HG03460 (cell line): ENCODE data around the gene ACOXL.

Experiments
- ATAC-seq: cut with Tn5 transposase; IDR thresholded peaks from one replicate; pipeline ENCODE4 v1.9.1; 2021; ENCODE audit not compliant: unreplicated experiment

Gene ACOXL

DNA sequence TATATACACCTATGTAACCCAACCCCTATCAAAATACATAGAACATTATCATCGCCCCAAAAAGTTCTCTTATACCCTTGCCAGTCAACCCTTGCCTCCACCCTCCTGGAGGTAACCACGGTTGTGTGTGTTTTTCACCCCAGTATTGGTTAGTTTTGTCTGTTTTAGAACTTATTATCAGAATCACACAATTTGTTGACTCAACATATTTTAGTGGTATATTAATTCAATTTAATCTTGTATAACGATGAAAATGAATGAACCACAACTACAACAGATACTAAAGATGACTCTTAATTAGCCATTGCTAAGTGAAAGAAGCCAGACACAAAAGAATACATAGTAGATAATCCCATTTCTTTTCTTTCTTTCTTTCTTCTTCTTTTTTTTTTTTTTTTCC, 19.3 kb downstream of the ACOXL start:
- no peak for ATAC-seq

DNA sequence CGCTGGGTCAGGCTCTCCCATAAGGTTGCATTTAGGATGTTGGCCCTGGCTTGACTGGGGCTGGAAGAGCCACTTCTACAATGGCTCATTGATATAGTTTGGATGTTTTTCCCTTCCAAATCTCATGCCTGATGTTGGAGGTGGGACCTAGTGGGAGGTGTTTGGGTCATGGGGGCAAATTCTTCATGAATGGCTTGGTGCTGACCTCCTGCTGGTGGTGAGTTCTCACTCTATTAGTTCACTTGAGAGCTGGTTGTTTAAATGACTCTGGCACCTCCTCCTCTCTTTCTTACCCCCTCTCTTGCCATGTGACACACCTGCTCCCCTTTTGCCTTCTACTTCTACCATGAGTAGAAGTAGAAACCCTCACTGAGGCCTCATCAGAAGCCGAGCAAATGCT, 20.5 kb downstream of the ACOXL start:
- ATAC-seq: no peak

DNA sequence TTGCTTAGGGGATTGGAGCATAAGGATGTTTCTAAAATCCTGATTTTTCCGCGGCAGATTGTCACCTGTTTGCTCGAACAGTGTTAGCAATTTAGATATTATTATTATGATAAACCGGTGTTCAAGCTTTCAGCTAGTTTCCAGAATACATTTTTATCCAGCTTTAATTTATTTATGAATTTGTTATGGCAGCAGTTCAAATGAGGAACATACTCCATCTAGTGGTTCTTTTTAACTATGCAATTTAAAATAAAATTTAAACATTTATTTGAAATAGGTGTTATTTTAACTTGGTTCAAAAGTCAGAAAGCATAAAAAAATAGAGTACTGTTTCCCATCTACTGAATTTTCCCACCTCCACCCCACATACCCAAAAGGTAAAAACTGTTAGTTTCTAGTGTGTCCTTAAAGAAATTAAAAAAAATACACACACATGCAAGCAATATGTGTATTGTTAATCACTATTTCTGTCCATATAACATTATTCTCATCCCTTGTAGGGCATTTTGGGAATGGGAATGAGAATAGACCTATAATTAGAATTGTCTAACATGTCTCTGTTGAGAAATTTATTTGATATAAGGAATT, 23.2 kb downstream of the ACOXL start:
- no peak for ATAC-seq

DNA sequence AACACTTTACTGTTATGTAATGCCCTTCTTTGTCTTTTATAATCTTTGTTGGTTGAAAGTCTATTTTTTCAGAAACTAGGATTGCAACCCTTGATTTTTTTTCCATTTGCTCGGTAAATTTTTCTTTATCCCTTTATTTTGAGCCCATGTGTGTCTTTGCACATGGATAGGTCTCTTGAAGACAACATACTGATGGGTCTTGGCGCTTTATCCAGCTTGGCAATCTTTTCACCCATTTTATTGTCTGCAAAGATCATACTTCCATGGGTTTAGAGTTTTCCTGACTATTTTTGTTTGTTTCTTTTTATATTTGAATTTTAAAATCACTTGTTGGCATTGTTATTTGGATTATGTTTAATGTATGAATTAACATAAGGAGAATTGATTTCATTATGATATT, 27.0 kb downstream of the ACOXL start:
- no peak for ATAC-seq

DNA sequence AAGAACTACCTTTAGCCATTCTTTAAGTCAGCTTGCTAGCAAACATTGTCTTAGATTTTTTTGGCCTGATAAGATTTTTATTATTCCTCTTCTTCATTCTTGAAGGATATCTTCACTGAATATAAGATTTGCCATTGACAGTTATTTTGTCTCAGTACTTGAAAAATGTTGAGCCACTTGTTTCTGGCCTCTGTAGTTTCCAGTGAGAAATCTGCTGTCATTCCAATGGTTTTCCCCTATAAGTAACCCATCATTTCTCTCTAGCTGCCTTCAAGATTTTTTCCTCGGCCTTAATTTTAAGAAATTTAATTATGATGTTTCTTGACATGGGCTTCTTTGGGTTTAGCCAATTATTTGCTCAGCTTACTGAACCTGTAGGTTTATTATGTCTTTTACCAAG, 32.6 kb downstream of the ACOXL start:
- ATAC-seq: no peak

DNA sequence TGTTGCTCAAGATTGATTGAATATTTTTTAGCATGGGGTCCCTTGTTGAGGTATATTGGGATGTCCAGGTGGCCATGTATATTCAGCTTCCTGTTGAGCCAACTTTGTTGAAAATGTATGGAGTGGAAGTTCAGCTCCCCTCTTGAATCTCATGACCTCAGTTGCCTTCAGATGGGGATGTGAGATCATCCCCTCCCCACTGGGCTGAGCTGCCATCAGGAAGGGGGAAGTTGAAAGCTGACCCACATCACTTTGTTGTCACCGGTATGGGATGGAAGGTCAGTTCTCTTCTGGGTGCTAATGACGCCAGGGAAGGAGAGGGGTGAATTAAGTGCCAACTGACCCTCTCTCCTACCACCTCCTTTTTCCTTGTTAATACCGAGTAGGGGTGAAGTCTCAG, 33.9 kb downstream of the ACOXL start:
- no peak for ATAC-seq

DNA sequence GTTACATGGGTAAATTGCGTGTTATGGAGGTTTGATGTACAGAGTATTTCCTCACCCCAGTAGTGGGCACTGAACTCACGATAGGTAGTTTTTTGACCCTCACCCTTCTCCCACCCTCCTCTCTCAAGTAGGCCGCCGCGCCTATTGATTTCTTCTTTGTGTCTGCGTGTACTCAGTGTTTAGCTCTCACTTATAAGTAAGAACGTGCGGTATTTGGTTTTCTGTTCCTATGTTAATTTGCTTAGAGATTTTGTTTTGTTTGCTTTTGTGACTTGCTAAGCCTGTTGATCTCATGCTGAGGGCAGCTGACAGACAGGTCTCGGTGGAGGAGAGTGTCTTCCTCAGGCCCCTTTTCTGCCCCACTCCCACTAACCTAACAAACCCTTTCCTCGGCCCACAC, 36.2 kb downstream of the ACOXL start:
- no peak for ATAC-seq

DNA sequence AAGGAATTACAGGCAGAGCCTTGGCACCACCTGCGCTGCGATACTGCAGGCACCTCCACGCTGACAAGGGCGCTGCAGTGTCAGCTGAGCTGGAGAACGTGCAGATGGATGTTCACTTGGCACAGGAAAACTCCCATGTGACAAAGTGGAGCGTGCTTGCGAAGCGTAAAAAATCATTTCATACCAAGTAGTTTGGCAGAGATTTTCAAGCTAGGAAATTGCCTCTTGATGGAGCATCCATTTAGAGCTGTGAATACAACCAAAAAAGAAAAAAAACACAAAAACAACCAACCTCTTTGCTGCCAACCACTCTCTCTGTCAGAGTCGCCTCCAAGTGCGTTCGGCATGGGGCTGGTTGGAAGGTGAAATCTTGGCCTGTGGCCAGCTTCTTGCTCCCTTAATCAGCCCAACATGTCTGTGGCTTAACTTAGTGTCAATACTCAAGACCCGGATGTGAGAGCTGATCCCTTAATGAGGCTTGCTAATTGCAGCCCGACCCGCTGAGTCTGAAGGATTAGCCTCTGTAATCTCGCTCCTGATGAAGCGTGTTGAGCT, 38.1 kb downstream of the ACOXL start:
- no peak for ATAC-seq

DNA sequence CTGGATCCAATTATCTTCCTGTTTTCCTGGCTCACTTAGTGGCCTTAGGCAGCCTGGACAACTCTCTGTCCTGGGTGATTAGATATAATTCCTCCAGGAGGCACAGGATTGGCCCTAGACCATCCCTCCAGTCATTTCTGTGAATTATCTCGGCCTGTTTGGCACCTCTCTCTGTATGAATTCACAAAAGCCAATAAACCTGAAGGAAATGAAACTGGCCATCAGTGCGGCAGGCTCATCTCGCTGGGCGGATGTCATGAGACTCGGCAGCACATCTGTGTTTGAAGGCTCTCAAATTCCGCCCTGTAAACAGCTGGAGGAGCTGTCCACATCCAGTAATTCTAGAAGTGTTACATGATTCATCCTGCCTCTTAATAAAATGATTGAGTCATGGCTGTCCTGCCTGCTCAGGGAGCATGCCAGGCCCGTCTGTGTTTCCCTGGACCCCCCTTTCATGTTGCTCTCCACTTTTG, 38.6 kb downstream of the ACOXL start:
- no peak for ATAC-seq

DNA sequence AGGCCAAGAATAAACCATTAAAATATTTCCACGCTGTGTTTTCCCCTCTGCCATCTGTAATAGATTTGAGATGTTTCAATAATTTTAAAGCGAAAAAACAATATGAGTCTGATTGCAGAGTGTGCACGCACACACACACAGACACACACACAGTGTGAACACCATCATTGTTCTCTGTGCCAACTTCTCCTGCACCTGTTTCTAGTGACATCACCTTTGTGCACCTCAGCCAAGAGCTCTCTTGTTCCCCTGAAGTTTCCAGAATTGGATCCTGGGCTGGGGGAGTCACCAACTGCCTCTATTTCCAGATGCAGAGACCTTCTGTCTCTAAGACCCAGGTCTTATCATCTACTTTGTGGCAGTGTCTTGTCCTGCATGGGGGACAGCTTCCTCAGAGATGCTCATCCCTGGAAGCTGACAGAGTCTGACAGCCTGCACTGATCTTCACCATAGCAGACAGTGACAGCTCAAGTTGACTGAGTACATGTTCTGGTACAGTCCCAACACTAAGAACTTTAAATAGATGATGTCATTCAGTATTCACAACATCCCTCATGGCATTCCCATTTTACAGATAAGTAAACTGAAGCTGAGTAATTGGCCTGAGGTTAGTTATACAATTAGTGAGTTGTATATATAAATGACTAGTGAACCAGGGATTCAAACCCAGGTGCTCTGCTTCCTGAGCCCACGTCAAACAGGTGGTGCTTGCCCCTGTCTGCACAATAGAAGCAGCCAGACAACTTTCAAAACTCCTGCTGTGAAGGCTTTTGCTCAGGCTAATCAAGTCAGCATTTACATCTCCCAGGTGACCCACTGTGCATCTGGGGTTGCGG, 39.4 kb downstream of the ACOXL start:
- no peak for ATAC-seq

DNA sequence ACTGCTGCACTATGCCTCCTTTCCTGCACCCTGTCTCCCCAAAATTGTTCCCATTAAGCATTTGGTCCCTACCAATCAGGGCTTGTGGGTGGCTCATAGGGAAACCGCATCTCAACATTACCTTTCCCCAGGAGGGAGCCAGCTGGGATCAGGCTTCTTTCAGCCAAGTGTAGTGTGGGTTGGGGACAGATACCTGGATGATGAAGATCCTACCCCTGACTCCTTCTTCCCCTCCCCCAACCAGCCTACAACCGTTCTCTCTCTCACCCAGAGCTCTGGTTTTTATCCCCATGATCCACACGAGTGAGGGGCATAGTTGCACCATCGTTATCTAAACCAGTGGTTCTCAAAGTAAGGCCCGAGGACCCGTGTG, 40.0 kb downstream of the ACOXL start:
- ATAC-seq: no peak

DNA sequence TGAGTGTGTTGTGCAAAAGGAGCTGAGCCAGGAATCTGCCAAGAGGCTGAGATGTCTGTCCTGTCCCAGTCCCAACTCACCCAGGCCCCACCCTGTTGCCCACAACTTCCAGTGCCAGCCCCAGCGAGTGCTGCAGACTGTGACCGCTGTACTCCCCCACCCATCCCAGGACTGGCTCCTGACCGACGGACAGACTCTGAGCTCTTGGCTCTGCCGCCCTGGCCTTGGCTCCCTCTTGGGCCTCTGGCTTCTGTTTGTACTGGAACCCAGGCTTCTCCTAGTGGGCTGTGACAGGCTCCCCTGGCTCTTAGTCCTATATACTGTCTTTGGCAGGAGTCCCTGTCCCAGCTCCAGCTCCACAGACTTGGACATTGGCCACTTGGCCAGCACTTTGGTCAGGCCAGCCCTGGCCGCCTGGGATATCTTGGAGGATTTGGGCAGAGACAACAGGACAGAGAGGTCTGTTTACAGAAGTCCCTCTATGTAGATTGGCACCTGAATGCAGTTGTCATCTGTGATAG, 41.1 kb downstream of the ACOXL start:
- ATAC-seq: no peak

DNA sequence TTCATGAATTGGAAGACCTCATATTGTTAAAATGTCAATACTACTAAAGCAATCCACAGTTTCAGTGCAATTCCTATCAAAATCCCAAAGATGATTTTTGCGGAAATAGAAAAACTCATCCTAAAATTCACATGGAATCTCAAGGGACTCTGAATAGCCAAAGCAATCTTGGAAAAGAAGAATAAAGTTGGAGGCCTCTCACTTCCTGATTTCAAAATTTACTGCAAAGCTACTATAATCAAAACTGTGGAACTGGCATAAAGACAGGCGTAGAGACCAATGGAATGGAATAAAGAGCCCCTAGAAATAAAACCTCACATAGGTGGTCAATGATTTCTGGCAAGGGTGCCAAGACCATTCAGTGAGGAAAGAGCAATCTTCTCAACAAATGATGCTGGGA, 42.3 kb downstream of the ACOXL start:
- no peak for ATAC-seq

DNA sequence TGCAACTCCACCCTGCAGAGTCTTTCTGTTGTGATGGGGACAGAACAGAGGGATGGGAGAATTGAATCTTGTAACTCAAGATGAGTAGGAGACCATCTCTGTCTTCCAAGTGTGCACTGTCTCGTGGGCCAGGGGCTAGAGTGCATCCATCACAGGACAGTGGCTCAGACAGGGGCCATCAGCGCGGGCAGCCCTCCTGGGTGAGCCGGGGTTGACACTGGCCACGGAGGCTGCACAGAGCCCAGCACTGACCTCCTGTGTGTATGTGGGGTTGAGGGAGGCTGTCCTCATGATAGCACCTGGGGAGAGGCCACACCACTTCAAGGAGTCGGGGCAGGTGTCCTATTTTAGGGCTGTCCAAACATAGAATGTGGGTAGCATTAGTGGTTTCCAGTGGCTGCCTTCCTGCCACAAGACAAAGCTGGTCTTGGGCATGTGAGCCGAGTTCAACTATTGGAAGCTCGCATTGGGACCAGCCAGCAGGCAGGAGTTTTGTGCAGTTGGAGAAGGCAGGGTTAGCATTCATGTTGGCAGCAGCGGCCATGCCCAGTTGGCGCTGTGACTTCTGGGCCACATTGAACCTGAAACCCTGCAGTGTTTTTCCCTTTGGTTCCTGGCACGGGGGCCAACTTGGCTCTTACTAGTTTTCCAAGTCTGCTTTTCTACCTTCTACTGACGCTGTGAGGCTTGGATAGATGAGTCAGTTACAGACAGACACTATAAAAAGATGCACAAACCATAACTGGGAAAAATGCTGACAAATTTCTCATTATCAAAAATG, 45.3 kb downstream of the ACOXL start:
- ATAC-seq: no peak

DNA sequence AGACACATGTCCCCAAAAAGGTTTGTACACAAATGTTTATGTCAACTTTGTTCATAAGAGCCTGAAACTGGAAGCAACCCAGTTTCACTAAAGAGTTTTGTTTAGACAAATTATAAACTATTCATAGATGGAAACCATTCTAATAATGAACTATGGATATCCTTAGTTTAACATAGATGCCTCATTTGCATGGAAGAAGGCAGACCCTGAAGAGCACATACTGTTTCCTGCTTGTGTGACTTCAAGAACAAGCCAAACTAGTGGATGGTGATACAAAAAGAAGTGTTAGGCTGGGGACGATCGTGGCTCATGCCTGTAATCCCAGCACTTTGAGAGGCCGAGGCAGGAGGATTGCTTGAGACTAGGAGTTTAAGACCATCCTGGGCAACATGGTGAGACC, 48.1 kb downstream of the ACOXL start:
- no peak for ATAC-seq

DNA sequence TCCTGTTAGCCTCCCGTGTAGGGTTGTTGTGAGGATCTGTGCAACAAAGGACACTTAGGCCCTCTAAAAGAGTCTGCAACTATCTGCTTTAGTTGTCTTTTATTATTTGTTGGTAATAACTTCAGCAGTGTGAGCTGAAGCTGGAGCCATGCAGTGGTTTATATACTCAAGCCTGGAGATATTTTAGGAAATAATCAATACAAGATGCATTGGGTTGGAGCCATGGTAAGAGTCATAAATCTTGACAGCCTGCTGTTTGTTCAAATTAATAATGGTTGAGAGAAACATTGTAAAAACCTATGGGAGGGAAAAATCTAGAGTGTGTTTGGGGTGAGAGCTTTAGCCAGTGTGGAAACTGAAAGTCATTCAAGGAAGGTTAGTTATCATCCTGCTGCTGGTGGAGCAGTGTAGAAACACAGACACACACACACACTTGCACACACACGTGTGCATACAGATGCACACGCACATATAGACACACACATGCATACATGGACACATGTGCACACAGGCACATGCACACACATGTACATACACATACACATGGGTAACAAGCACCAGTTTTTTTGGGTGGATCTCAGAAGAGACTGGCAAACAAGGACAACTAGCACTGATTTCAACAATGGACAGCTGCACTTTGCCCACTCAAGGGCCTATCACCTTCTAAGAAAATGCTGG, 51.0 kb downstream of the ACOXL start:
- no peak for ATAC-seq

DNA sequence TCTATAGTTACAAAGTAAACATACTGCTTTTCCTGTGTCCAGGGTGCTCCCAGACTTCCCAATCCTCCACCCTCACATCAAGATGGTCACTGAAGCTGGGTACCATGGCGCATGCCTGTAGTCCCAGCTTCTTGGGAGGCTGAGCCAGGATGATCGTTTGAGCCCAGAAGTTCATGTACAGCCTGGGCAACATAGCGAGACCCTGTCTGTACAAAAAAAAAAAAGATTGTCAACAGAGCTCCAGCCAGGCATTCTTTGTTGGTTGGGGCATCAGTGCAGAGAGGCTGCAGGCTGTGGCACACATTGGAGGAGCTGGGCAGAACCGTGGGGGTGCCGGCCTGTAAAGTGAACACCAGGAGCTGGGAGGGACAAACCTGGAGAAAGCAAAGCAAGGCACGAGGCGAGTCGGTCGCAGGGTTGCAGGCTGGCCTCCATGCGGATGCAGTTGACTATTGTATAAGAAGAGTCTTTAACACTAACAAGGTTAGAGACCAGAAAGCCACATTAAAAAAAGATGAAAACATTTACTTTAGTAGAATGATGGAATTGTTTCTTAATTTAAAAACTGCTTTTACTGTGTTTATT, 51.8 kb downstream of the ACOXL start:
- ATAC-seq: no peak

DNA sequence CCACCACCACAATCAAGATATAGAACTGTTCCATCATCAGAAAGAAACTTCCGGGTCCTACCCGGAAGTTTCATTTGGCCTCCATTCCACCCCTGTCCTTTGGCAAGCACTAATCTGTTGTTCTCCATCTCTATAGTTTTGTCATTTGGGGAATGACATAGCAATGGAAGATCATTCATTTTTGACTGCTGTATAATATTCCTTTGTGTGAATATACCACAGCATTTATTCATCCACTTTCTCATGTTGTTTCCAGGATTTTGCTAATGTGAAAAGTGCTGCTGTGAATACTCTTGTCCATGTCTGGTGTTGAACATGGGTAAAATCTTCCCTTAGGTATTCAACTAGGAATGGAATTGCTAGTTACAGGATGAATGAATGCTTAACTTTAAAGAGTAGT, 53.1 kb downstream of the ACOXL start:
- ATAC-seq: no peak

DNA sequence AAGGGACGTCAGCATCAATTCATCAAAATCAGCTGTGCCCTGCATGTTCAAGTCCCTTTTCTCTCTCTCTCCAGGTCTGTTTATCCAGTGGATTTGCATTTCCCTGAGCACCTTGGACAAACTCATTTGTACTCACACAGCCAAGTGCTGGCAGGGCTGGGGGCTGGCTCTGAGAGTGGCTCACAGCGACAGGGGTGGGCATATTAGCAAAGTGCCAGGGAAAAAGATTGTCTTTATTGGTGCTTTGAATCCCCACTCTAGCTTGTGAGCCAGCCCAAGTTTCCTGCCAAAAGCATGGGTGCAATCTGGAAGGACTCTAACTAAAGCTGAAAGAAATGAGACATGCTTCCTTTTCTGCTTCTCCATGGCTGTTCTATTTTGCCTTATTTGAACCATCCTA, 56.6 kb downstream of the ACOXL start:
- ATAC-seq: no peak

DNA sequence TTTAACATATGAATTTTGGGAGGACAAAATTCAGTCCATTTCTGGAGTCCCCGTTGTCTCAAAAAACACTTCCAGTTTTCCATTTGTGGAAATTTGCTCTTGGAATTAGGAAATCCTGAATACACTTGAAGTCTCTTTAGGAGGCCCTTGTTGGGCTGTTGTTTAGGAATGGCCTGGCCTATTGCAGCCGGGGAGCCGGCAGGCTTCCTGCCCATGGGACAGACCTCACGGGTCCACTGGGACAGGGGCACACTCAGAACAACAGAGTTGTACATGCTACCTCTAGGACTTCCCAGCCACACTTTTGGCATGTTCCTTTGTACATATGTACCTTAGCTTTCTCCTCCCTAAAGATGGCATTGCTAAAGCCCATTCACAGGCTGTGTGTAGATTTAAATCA, 57.3 kb downstream of the ACOXL start:
- ATAC-seq: no peak

DNA sequence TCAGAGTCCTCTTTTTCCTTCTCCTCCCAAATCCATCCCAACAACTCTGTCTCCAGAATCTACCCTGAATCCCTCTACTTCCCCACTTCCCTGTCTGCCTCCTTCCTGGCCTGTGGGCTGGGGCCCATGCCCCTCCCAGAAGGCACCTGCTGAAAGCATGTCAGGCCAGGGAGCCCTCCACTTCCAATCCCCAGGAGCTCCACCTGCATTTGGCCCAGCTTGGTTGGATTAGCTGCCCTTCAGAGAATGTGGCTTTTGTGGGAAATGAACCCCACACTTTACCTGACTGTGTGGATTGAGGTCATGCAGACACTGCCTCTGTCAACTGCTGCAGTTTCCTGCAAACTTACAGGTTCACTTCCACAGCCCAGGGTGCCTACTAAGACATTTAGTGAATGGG, 58.5 kb downstream of the ACOXL start:
- ATAC-seq: no peak
